H9 (cell line): Measurements from ENCODE around the gene ANK2. TPM values are rescaled to one million over a fixed set of nuclear protein-coding genes. Genes with fewer than 3 reads are reported as not detected.

ENCODE experiments used
- DNase-seq: peaks from one replicate; pipeline ENCODE4 v3.0.0-alpha.2; 2017
- H2AFZ ChIP-seq: one replicate; pipeline ENCODE4 v1.6.1; 2013; ENCODE audit warnings: mild to moderate bottlenecking, low read length, control low read depth, moderate library complexity
- H2AK5ac ChIP-seq: 2 replicates; pipeline ENCODE4 v1.6.1; 2013; ENCODE audit warnings: low read length, control low read depth, mixed read lengths; ENCODE audit not compliant: insufficient read length
- H2BK120ac ChIP-seq: one replicate; pipeline ENCODE4 v1.6.1; 2013; ENCODE audit warnings: low read depth, mild to moderate bottlenecking, low read length, control low read depth, inconsistent platforms; ENCODE audit not compliant: poor library complexity, severe bottlenecking
- H2BK12ac ChIP-seq: 2 replicates; pipeline ENCODE4 v1.6.1; 2013; ENCODE audit warnings: low read length, control low read depth, mixed read lengths, low read depth; ENCODE audit not compliant: insufficient read length
- H2BK15ac ChIP-seq: 2 replicates; pipeline ENCODE4 v1.6.1; 2013; ENCODE audit warnings: low read depth, low read length, control low read depth
- H2BK20ac ChIP-seq: one replicate; pipeline ENCODE4 v1.6.1; 2013; ENCODE audit warnings: low read depth, mild to moderate bottlenecking, low read length, control low read depth, inconsistent platforms; ENCODE audit not compliant: poor library complexity, severe bottlenecking
- H2BK5ac ChIP-seq: 2 replicates; pipeline ENCODE4 v1.6.1; 2013; ENCODE audit warnings: low read length, control low read depth, mixed read lengths; ENCODE audit not compliant: insufficient read length
- H3K14ac ChIP-seq: 2 replicates; pipeline ENCODE4 v1.6.1; 2013; ENCODE audit warnings: low read length, control low read depth; ENCODE audit not compliant: insufficient read depth
- H3K18ac ChIP-seq: 2 replicates; pipeline ENCODE4 v1.6.1; 2013; ENCODE audit warnings: low read depth, mild to moderate bottlenecking, mixed read lengths, low read length, control low read depth; ENCODE audit not compliant: insufficient read length
- H3K23ac ChIP-seq: 2 replicates; pipeline ENCODE4 v1.6.1; 2013; ENCODE audit warnings: low read length, control low read depth, mixed read lengths, low read depth; ENCODE audit not compliant: insufficient read length
- H3K23me2 ChIP-seq: 2 replicates; pipeline ENCODE4 v1.6.1; 2013; ENCODE audit warnings: low read depth, mild to moderate bottlenecking, mixed read lengths, low read length, control low read depth; ENCODE audit not compliant: insufficient read length, poor library complexity, severe bottlenecking
- H3K27ac ChIP-seq: 2 replicates; pipeline ENCODE4 v1.5.1; 2013; ENCODE audit warnings: low read length, control low read depth, mixed read lengths, low read depth; ENCODE audit not compliant: insufficient read length
- H3K27me3 ChIP-seq: 2 replicates; pipeline ENCODE4 v1.6.1; 2013; ENCODE audit warnings: low read length, control low read depth, inconsistent platforms; ENCODE audit not compliant: insufficient read depth
- H3K4ac ChIP-seq: 2 replicates; pipeline ENCODE4 v1.6.1; 2013; ENCODE audit warnings: low read depth, mild to moderate bottlenecking, control low read depth, inconsistent platforms, low read length, moderate library complexity
- H3K4me1 ChIP-seq: 2 replicates; pipeline ENCODE4 v1.6.1; 2013; ENCODE audit warnings: low read length, control low read depth, inconsistent platforms; ENCODE audit not compliant: insufficient read depth
- H3K4me2 ChIP-seq: 2 replicates; pipeline ENCODE4 v1.6.1; 2013; ENCODE audit warnings: low read length, control low read depth, mixed read lengths; ENCODE audit not compliant: insufficient read length, insufficient read depth
- H3K56ac ChIP-seq: 2 replicates; pipeline ENCODE4 v1.6.1; 2013; ENCODE audit warnings: low read depth, mild to moderate bottlenecking, mixed read lengths, low read length, control low read depth; ENCODE audit not compliant: insufficient read length
- H3K79me1 ChIP-seq: 2 replicates; pipeline ENCODE4 v1.6.1; 2013; ENCODE audit warnings: low read depth, mild to moderate bottlenecking, moderate library complexity, low read length, control low read depth, inconsistent platforms; ENCODE audit not compliant: insufficient read depth, poor library complexity, severe bottlenecking
- H3K79me2 ChIP-seq: 2 replicates; pipeline ENCODE4 v1.6.1; 2013; ENCODE audit warnings: low read length, control low read depth, inconsistent platforms; ENCODE audit not compliant: insufficient read depth
- H3K9ac ChIP-seq: 2 replicates; pipeline ENCODE4 v1.6.1; 2013; ENCODE audit warnings: low read length, control low read depth, mixed read lengths; ENCODE audit not compliant: insufficient read length; ENCODE audit errors: extremely low read depth
- H3K9me3 ChIP-seq: one replicate; pipeline ENCODE4 v1.6.1; 2013; ENCODE audit warnings: low read depth, low read length, inconsistent platforms; ENCODE audit not compliant: control insufficient read depth
- H3T11ph ChIP-seq: one replicate; pipeline ENCODE4 v1.6.1; 2013; ENCODE audit warnings: mild to moderate bottlenecking, low read length, control low read depth, inconsistent platforms
- H4K20me1 ChIP-seq: one replicate; pipeline ENCODE4 v1.6.1; 2013; ENCODE audit not compliant: control insufficient read depth, insufficient read length, insufficient read depth
- H4K5ac ChIP-seq: 2 replicates; pipeline ENCODE4 v1.6.1; 2013; ENCODE audit warnings: low read depth, mild to moderate bottlenecking, mixed read lengths, low read length, control low read depth; ENCODE audit not compliant: insufficient read length
- H4K8ac ChIP-seq: replicated peaks from 2 replicates; pipeline ENCODE4 v1.6.1; 2013; ENCODE audit warnings: low read length, control low read depth, mixed read lengths, low read depth; ENCODE audit not compliant: insufficient read length
- H4K91ac ChIP-seq: 2 replicates; pipeline ENCODE4 v1.6.1; 2013; ENCODE audit warnings: low read depth, mild to moderate bottlenecking, moderate library complexity, mixed read lengths, low read length, control low read depth; ENCODE audit not compliant: insufficient read length
- H3K27ac Mint-ChIP-seq, 3 experiments: 2 replicates in 2 of 3; 3 replicates in 1 of 3; pipeline ENCODE4 v1.8.0; 2020 to 2021; ENCODE audit warnings: mixed read lengths in 3 of 3, mild to moderate bottlenecking in 1 of 3, moderate library complexity in 1 of 3
- H3K27me3 Mint-ChIP-seq: 2 replicates; pipeline ENCODE4 v1.8.0; 2021; ENCODE audit warnings: low read depth, mild to moderate bottlenecking, moderate library complexity, mixed read lengths
- H3K36me3 Mint-ChIP-seq, 3 experiments: 2 replicates in 2 of 3; 3 replicates in 1 of 3; pipeline ENCODE4 v1.8.0; 2020 to 2021; ENCODE audit warnings: low read depth in 3 of 3, mixed read lengths in 3 of 3; ENCODE audit not compliant: insufficient read depth in 1 of 3
- H3K4me1 Mint-ChIP-seq, 2 experiments: 2 replicates each; pipeline ENCODE4 v1.8.0; 2020; ENCODE audit warnings: mixed read lengths in 2 of 2
- H3K4me3 Mint-ChIP-seq, 2 experiments: 2 replicates in 1 of 2; 3 replicates in 1 of 2; pipeline ENCODE4 v1.8.0; 2020 to 2021; ENCODE audit warnings: mild to moderate bottlenecking in 2 of 2, mixed read lengths in 2 of 2, moderate library complexity in 1 of 2
- H3K9me3 Mint-ChIP-seq, 2 experiments: 2 replicates in 1 of 2; 3 replicates in 1 of 2; pipeline ENCODE4 v1.8.0; 2020; ENCODE audit warnings: mild to moderate bottlenecking in 2 of 2, mixed read lengths in 2 of 2, moderate library complexity in 1 of 2
- CTCF ChIP-seq: fragments of 200-600 bp; sonication (generic); conservative IDR thresholded peaks from 3 replicates; pipeline ENCODE4 v1.8.0; 2021; ENCODE audit warnings: antibody characterized with exemption, mild to moderate bottlenecking
- WGBS: extraction: QIAGEN DNeasy Blood & Tissue Kit; methylation state at CpG from one replicate; pipeline ENCODE4 v1.1.7; 2013; ENCODE audit warnings: missing lambda C conversion rate, low lambda C conversion rate, mixed read lengths; ENCODE audit not compliant: insufficient read length; ENCODE audit errors: extremely low coverage; 5-methylcytosine and 5-hydroxymethylcytosine counted together
- total RNA-seq: library from RNA; stranded (reverse); gene quantifications from 2 replicates; pipeline ENCODE4 v1.2.1, GENCODE V29; 2021

Gene ANK2
- total RNA-seq, 1 experiment from 2014 or later = 36.8 TPM

GRCh38 chr4:113378836-113379235 lies 329.4 kb downstream of the ANK2 start:
- no peaks in the 10 kb centered on the region for H3K4me1 ChIP-seq
- H4K91ac ChIP-seq = no peak overlapping the region
- no peak overlapping the region for H3K23ac ChIP-seq
- no peak overlapping the region for H3K9ac ChIP-seq
- H3K27ac ChIP-seq = no peak overlapping the region
- WGBS = no CpG with 5 or more reads among the region's 1 CpG
- no peaks in the 10 kb centered on the region for H3K79me2 ChIP-seq
- H3K56ac ChIP-seq = no peak overlapping the region
- H3K4me1 Mint-ChIP-seq = peaks cover 0 to 2% of the 10 kb centered on the region in 2 experiments; a peak in 1 of 4 replicates
- H3K36me3 Mint-ChIP-seq = peaks cover 17 to 62% (median 40%) of the 10 kb centered on the region in 3 experiments
- H3K79me1 ChIP-seq = no peaks in the 10 kb centered on the region
- no peak overlapping the region for H2BK120ac ChIP-seq
- no peak overlapping the region for H2BK15ac ChIP-seq
- H2AK5ac ChIP-seq = no peak overlapping the region
- H3K4me3 Mint-ChIP-seq = no peak overlapping the region
- H3K23me2 ChIP-seq = no peaks in the 10 kb centered on the region
- H4K5ac ChIP-seq = no peak overlapping the region
- H4K20me1 ChIP-seq = no peaks in the 10 kb centered on the region
- H4K8ac ChIP-seq = no peak overlapping the region
- H2AFZ ChIP-seq = no peak overlapping the region
- no peak overlapping the region for H3K18ac ChIP-seq
- H3K9me3 ChIP-seq = no peaks in the 10 kb centered on the region
- no peak overlapping the region for H2BK12ac ChIP-seq
- no peak overlapping the region for H3K14ac ChIP-seq
- no peak overlapping the region for H2BK20ac ChIP-seq
- no peak overlapping the region for H3K4me2 ChIP-seq
- H3K27me3 Mint-ChIP-seq = no peaks in the 10 kb centered on the region
- H3K27me3 ChIP-seq = no peaks in the 10 kb centered on the region
- DNase-seq = no peak
- H2BK5ac ChIP-seq = no peak overlapping the region
- no peaks in the 10 kb centered on the region for H3K9me3 Mint-ChIP-seq
- TF ChIP-seq CTCF = no peak
- no peak overlapping the region for H3K27ac Mint-ChIP-seq
- no peak overlapping the region for H3T11ph ChIP-seq
- H3K4ac ChIP-seq = no peak overlapping the region
